HG03025 (cell line): ENCODE results near the gene RPGR.

Experiments
- ATAC-seq: cut with Tn5 transposase; IDR thresholded peaks from one replicate; pipeline ENCODE4 v1.9.1; 2021; ENCODE audit warnings: mild to moderate bottlenecking, moderate library complexity; ENCODE audit not compliant: unreplicated experiment, low FRiP score

The RPGR gene

DNA sequence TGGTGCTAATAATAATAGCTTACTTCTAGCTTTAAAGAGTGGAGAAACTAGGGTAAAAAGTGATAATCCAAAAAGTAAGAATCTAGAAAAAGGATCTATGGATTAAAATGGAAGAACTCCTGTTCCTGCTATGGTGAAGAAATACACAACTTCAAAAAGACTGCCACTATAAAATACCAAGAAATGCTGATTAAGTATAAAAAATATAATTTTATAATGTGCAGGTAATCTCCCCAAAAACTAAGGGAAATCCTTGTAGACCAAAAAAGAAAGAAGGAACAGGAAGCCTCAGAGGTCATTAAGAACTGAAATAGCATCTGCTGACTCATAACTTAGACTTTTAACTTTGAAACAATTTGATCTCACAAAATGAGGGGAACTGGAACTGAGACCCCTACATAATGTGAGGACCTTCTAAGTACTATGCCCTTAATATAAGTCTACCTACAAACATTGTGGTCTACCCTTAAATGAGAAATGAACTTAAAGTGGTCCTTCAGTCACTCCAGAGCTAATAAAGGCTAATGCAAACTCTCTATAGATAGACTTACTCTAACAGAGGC, 56.1 kb downstream of the RPGR start:
- no peak for ATAC-seq

DNA sequence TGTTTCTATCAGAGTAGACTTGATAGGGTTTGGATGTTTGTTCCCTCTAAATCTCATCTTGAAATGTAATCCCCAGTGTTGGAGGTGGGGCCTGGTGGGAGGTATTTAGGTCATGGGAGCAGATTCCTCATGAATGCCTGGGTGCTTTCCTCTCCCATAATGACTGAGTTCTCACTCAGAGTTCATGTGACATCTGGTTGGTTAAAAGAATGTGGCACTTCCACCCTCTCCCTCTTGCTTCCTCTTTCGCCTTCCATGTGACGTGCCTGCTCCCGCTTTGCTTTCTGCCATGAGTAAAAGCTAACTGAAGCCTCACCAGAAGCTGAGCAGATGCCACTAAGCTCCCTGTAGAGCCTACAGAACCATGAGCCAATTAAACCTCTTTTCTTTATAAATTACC, 59.3 kb downstream of the RPGR start:
- ATAC-seq: no peak

DNA sequence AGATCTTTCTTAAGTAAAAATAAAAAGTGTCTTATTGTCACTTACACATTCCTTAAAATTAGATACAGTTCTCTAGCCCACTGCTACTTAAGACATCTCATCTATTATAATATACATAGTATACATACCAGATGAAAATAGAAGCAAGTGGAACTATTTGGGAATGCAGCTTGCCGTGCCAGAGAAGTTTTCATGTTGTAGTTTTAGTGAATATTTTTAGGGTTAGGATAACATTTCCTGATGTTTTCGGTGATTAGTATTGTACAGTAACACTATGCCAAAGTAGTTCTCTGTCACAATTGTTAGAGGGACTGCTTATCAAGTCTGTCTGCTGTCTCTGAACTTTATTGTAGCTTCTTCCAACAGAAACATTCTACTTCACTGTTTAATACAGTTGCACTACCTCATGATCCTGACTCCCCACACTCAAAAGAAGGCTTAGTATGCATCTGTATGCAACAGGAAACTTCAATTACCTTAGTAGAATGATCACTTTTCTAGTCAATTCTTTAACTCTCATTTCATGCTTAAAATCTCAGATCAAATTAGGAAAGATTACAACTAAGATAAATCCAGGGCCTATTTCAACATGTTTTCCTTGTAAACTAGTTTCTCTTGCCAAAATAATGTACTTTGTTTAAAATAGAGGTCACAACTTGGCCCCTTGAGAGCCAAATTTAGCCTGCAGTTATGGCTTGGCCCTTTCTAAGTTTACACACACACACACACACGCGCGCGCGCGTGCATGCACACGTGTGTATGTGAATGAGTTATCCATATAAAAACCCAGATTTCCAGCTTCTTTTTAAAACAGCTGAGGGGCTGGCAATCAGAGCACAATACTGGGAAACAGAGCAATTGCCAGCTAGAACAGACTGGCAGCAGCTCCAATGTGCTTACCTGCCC, 64.3 kb downstream of the RPGR start:
- no peak for ATAC-seq

DNA sequence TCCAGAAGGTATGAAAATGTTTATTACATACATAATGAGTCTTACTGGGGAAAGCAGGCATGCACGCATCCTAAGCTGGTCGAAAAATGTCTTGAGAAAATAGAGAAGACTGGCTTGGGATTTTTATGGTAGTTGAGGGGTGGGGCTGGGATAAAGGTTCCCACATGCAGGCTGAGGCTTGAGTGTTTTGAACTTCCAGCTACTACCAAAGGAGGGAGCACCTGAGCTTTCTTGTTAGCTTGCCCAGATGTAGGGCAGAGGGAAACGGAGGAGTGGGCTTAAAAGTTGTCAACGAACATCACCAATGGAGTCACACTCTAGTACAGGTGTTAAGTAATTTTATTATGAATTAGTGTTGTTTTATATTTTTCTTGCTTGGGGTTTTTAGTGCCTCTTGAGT, 67.1 kb downstream of the RPGR start:
- no peak for ATAC-seq

DNA sequence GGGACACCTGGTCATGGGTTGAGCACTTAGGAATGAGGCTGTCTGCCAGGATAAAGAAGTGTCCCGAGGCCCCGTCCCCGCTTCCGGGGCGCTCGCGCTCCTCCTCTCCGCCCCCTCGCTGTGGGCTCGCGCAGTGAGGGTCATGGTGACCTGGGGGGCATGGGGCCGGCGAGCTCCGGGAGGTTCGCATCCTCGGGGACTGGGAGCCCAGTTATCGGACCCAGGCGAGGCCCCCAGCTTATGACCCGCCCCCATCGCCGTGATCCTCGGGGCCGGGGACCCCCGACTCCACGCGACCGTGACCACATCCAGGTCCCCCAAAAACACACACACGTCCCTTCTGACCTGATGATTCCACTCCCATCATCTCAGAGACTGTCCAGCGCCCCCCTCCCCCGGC, 71.3 kb downstream of the RPGR start:
- no peak for ATAC-seq

DNA sequence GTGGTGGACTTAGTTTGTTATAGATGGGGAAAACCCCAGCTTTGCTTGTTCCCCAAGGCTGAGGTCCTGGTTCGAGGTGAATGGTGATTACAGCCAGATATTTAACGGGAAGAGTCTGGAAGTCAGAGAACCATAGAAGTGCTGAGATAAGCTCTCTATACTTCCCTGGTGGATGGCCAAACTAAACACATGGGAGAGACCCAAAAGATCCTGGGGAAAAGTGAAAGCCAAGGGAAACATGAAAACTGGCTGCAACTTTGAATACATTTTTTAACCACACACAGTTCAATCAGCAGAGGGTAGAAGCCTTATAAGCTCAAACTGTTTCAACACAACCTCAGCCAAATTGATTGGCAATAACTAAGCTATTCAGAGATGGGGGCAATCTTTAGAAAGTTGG, 77.3 kb downstream of the RPGR start:
- ATAC-seq: no peak

DNA sequence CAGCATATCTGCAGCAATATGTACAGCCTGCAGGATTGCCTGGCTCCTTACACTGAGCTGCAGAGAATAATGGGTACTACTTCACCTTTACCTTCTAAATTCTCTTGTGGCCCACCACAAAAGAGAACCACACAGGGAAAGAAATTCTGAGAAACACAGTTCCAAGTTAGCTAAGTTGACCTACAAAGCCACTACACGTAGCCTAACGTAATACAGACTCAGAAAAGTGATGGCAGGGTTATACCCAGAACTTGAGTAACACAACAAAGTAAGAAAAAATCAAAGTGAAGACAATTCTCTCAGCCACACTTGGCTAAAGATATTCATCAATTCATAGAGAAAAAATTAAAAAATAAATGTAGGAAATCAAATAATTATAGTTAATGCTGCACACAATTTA, 80.3 kb downstream of the RPGR start:
- no peak for ATAC-seq

DNA sequence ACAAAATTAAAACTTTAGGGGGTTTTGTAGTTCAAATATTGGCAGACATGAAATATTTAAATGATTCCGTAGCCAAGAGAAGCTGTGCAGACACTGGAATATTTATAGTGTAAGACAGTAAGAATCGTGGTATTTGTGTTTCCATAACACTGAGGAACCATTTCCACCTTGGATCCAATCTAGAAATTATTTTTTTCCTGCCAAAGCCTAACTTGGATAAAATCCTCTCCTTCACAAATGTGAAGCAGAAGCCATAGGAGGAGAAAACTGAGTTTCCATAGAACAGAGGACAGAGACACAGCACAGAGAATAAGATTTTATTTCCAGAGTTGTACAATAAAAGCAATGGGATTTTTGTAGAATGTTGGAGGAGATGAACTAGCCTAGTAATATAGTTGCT, 86.8 kb downstream of the RPGR start:
- ATAC-seq: no peak

DNA sequence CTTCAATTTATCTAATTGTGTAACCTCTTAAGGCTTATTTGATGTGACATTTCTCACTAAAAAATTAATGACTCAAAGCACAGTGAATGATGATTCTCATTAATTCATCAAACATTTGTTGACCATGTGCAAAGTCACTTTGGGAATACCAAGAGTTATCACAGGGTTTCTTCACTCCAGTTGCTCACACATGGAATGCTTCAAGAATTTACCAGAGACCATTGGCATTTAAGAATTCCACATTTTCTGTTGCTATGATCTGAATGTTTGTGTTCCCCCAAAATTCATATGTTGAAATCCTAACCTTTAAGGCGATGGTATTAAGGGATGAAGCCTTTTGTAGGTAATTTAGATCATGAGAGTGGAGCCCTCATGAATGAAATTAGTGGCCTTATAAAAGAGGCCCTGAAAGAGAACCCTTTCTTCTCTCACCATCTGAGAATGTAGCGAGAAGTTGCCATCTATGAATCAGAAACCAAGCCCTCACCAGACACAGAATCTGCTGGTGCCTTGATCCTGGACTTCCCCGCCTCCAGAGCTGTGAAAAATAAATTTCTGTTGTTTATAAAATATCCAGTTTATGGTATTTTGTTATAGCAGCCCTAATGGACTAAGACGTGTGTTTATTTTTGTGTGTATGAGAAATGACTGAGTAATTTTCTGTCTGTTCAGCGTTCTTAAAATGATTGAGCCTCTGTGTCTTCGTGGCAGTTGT, 90.3 kb downstream of the RPGR start:
- no peak for ATAC-seq

DNA sequence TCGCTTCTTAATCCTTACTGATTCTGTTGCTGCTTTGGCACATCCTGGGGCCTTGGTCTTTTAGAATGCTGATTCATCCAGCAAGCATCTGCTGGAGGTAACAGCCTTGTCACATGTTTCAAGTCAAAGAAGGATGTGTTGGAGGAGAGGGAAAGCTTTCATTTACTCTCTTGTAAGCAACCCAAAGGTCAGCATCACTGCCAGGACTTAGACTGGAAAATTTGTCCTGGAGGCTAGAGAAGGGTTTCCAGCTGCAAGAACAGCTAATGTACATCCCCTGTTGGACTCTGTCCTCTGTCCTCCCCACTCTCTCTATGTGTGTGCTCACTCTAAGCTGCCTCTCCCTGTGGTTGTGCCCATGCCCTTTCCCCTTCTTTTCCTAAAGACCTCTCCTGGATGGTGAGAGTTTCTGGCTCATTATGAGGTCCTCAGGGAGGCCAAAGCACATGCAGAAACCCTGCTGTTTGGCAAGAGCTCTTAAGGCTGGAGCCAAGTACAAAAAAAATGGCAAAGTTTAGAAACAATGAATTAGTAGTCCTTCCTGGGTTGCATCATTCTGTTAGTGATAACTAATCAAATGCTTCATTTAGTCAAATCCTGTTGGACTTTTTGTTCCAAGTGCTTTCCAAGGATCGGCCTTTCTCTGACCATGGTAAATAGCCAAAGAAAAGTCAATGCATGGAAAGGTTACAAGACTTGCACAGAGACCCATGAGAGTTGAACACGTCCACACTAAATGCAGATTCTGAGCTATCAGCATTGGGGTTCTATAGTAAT, 93.2 kb downstream of the RPGR start:
- ATAC-seq: no peak

DNA sequence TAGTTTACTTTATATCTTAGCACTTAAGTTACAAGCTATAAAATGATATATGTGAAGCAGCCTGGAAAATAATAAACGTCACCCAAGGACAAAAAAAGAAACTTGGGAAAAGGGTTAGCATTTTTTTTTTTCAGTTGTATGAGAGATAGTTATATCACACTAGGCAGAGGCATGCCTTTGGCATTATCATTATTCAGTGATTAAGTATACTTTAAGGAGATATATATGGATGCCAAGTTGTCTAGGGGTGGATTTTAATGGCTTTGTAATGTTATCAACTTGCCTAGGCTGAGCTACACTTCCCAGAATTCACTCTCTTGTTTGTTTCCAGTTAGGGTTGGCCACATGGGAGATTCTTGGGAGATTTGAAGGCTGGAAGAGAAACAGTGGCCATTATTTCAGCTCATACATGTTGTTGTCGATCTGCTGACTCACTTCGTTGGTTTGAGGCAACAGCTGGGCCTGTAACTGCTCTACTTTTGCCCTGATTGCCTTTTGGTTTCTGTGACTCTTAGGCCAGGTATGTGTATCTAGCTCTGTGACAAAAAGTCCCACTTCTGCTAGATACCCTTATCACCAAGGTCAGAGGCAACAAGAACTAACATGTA, 95.1 kb downstream of the RPGR start:
- no peak for ATAC-seq

DNA sequence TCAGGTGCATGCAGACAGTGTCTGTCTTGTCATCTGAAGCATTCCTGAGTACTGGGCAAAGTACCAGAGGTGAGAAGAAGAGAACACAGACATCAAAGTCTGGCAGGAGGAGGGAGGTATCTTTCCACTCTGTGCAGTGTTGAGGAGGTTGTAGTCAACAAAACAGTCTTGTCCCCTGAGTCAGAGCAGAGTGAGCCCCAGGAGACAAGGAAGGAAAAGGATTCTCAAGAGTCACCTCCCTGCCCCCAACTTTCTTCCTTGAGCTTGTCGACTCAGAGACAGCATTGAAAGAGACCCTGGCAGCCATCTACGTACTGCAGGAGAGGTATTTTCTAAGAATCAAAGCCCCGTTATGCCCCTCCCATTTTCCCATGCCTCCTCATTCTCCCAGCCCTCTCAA, 102.2 kb downstream of the RPGR start:
- no peak for ATAC-seq

DNA sequence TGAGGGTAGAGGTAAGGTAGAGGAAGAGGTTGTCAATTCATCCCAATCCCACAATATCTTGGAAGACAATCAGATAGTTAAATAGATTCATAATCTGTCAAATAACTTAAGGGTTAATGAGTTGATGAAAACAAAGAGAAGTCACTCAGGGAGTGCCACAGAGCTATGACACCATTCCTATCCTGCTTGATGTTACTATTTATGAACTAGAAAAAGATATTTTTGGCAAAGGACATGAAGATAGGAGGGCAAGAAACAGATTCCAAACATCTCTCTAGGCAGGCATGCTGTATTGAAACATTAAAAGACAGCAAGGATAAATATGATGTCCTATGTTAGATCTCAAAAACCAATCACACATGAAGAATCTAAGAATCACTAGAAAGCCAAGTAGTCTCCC, 103.1 kb downstream of the RPGR start:
- ATAC-seq: no peak

DNA sequence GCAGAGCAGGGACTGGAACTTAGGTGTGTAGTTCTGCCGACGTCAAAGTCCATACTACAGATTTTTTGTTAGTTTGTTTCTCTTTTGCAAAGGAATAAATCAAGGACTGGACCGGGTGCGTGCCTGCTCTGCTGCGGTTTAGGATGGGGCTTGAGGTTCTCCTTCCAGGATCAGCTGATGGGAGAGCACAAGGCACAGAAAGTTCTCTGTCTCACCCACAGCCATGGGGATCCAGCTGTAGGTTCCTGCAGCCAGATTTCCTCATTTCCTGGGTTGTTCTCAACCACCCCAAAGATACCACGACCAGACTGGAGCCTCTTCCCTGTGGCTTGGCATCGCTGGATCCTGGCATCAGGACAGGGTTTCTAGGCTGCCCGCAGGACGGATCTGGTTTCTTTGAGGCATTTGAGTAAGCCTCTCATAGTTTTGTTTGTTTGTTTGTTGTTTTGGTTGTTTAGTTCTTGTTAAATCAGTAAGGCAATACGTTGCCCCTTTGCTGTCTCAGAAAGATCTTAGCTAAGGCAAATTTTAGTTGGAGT, 105.8 kb downstream of the RPGR start:
- no peak for ATAC-seq

DNA sequence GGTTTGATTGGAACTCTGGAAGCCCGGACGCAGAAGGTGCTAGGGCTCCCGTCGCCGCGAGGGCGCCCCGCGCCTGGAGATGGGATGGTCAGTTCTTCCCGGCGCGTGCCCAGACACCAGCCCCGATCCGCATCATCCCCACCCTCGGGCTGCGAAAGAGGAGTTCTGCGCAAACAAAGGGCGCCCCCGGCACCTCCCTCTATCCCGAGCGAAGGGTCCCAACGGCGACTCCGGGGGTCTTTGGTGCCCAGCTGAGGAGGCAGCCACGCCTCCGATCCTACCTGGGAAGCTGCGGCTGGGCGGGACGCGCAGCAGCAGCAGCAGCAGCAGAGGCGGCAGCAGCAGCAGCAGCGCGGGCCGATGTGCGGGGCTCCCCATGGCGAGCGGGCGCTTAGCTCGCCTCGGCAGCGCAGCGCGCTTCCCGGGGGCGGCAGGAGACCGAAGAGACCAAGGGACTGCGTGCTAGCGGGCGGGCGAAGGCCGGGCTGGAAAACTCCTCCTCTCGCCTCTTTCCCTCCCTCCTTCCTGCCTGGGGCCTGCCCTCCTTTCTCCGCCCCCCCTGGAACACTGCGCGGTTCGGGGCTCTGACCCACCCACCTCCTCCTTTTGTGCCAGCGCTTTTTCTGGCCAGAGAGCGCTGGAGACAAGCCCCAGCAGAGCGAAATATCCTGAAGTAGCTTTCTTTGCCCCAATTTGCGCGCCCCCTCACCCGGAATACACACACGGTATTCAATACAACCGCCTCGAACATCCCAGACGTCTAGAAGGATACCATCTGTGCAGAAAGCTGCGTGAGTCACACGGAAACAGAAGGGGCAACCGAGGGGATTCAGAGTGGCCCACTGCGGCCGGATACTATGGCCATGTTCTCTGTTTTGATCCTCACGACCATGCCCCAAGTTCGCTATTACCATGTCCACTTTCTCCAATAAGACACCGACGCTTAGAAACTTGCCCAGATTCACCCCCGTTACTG, 106.6 kb downstream of the RPGR start, which contains the start of gene SRPX:
Gene SRPX, minus strand, starts transcription at position 457 of the 976 bp plus-strand sequence. Its CDS starts 79 bp downstream, at position 378.
- no peak for ATAC-seq

DNA sequence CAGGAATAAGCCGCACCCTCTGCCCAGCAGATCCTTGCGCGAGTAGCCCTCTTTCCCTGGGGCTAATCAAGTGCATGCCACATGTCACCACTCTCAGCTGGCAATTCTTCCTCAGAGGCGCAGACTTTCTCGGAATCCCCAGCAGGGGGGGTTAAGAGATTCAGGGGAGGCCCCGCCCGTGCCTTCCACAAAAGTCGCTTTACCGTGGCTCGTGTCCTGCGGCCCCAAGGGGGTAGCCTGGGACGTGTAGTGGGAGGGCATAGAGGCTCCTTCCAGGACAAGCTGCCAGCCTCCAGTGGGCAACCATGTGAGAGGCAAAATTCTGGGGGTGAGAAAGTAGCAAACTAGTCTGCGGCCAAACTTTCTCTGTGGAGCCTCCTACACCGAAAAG, 107.3 kb downstream of the RPGR start:
- no peak for ATAC-seq
